SHP77 treated with DMSO at 0.1 percent for 48 hours (cell line): ENCODE results near the gene C1orf52.
"Not testable (repeated sequence)": the region's sequence is repeated elsewhere in the genome, so short reads cannot be mapped to it uniquely, and the experiment has no call there.

Source experiments
- DNase-seq: peaks from one replicate; lab custom pipeline; 2025; lab: John Stamatoyannopoulos, UW

The C1orf52 gene

GRCh38 chr1:85277802-85278201, 18.3 kb upstream of the C1orf52 start:
- DNase-seq: no peak

- no peak for DNase-seq
These were observed 17.6 kb upstream of the C1orf52 start for GRCh38 chr1:85276978-85277639.

GRCh38 chr1:85276215-85276977, 16.9 kb upstream of the C1orf52 start, which contains the start of gene BCL10:
BCL10 (minus strand) TSS chr1:85276632; CDS start chr1:85276352, 280 bp downstream.
- DNase-seq: peak; percentile 96

- no peak for DNase-seq
These were observed 16.3 kb upstream of the C1orf52 start for GRCh38 chr1:85275701-85276214.

- DNase-seq: no peak
These were observed 15.5 kb upstream of the C1orf52 start for GRCh38 chr1:85274969-85275453.

- no peak for DNase-seq
These were observed 13.9 kb upstream of the C1orf52 start for GRCh38 chr1:85273397-85273796.

- no peak for DNase-seq
These were observed 9.5 kb upstream of the C1orf52 start for GRCh38 chr1:85268801-85269585.

GRCh38 chr1:85267313-85267712, 7.9 kb upstream of the C1orf52 start:
- no peak for DNase-seq

GRCh38 chr1:85264150-85264549, 4.7 kb upstream of the C1orf52 start:
- DNase-seq: no peak

- no peak for DNase-seq
These were observed 3.5 kb upstream of the C1orf52 start for GRCh38 chr1:85262985-85263384.

GRCh38 chr1:85259912-85260274, 431 bp upstream of the C1orf52 start:
- no peak for DNase-seq

- DNase-seq: no peak
These were observed 835 bp downstream of the C1orf52 start for GRCh38 chr1:85258536-85259117.

GRCh38 chr1:85249042-85249441, 10.4 kb downstream of the C1orf52 start:
- not testable (repeated sequence) for DNase-seq

- DNase-seq: no peak
These were observed 13.6 kb downstream of the C1orf52 start for GRCh38 chr1:85245891-85246290.

- DNase-seq: no peak
These were observed 14.0 kb downstream of the C1orf52 start for GRCh38 chr1:85245456-85245855.

GRCh38 chr1:85244271-85245061, 15.0 kb downstream of the C1orf52 start:
- DNase-seq: no peak

- DNase-seq: no peak
These were observed 16.1 kb downstream of the C1orf52 start for GRCh38 chr1:85243372-85243771.

- no peak for DNase-seq
These were observed 18.8 kb downstream of the C1orf52 start for GRCh38 chr1:85240643-85241042.

- DNase-seq: peak; percentile 2
These were observed 19.3 kb downstream of the C1orf52 start for GRCh38 chr1:85240174-85240601.

- DNase-seq: no peak
These were observed 21.8 kb downstream of the C1orf52 start for GRCh38 chr1:85237613-85238012.
